Stimulated activated effector memory CD8-positive, alpha-beta T cell treated with anti-CD3 and anti-CD28 coated beads, Interleukin-12 subunit alpha, Interleukin-12 subunit beta, amount 100 ng/mL, for 72 hours (primary cell): ENCODE data around the gene BPGM.

Experiments
- ATAC-seq: fragments of 150-1000 bp; cut with Tn5 transposase; 2 replicates; pipeline ENCODE4 v1.10.0; 2021
- DNase-seq, 2 donors: peaks; one replicate each; pipeline ENCODE4 v3.0.0; 2021 to 2022; ENCODE audit warnings: low spot score in 2 of 2
- H3K27ac Mint-ChIP-seq: one replicate; pipeline ENCODE4 v1.8.0; 2022; ENCODE audit warnings: mild to moderate bottlenecking, mixed read lengths
- H3K36me3 Mint-ChIP-seq: one replicate; pipeline ENCODE4 v1.8.0; 2022; ENCODE audit warnings: mild to moderate bottlenecking, mixed read lengths
- H3K4me1 Mint-ChIP-seq: one replicate; pipeline ENCODE4 v1.8.0; 2022; ENCODE audit warnings: mixed read lengths
- H3K4me3 Mint-ChIP-seq: one replicate; pipeline ENCODE4 v1.8.0; 2022; ENCODE audit warnings: mild to moderate bottlenecking, mixed read lengths
- H3K9me3 Mint-ChIP-seq: one replicate; pipeline ENCODE4 v1.8.0; 2022; ENCODE audit warnings: mixed read lengths

The BPGM gene

GRCh38 chr7:134727711-134728110 is 81.1 kb downstream of the BPGM start:
- H3K36me3 Mint-ChIP-seq, result peaks cover 8% of the 10 kb centered on the region
- DNase-seq, result no peak
- H3K27ac Mint-ChIP-seq, result no peak overlapping the region
- peaks cover 22% of the 10 kb centered on the region for H3K4me1 Mint-ChIP-seq
- H3K4me3 Mint-ChIP-seq, result no peak overlapping the region
- ATAC-seq, result no peak
- H3K9me3 Mint-ChIP-seq, result no peaks in the 10 kb centered on the region
